Retinal pigment epithelial cell (primary cell): ENCODE measurements around the gene PIEZO1.
"Not testable (repeated sequence)": the region's sequence is repeated elsewhere in the genome, so short reads cannot be mapped to it uniquely, and the experiment has no call there.

Source experiments
- DNase-seq: peaks from one replicate; pipeline ENCODE4 v3.0.0-alpha.2; 2010; ENCODE audit warnings: low read depth
- H3K4me3 ChIP-seq: 2 replicates; pipeline ENCODE4 v1.5.1; 2011; ENCODE audit warnings: mild to moderate bottlenecking, low read length, control low read depth, moderate library complexity
- TF ChIP-seq, protein P1 (sequence below): conservative IDR thresholded peaks from 2 replicates; pipeline ENCODE4 v1.5.1; 2011; ENCODE audit warnings: low read depth, low read length, control low read depth, inconsistent platforms

The PIEZO1 gene

DNA sequence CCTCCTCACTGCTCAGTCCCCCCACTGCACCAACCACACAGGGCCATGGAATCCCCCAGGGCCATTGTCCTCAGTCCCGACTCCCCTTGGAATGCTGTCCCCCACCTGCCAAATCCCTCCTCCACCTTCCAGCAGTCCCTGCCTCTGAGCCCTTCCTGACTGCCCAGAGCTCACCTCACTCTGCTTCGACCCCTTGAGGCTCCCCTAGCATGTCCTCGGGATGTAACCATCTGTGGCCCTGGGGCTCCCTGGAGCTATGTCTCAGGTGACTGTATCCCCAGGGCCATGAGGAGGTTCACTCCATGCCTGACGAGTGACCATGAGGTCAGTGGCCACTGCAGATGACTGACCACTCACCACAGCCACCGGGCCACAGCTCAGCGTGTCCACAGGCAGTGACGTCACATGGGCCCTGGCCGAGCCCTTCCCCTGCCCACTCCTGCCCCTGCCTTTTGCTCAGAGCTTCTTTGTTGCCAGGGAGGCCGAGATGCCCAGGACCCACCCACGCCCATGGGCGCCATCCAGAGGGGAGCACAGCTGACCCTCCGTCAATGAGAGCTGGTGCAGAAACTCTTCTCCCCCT lies 7.7 kb upstream of the PIEZO1 start:
- TF ChIP-seq, protein P1, sequence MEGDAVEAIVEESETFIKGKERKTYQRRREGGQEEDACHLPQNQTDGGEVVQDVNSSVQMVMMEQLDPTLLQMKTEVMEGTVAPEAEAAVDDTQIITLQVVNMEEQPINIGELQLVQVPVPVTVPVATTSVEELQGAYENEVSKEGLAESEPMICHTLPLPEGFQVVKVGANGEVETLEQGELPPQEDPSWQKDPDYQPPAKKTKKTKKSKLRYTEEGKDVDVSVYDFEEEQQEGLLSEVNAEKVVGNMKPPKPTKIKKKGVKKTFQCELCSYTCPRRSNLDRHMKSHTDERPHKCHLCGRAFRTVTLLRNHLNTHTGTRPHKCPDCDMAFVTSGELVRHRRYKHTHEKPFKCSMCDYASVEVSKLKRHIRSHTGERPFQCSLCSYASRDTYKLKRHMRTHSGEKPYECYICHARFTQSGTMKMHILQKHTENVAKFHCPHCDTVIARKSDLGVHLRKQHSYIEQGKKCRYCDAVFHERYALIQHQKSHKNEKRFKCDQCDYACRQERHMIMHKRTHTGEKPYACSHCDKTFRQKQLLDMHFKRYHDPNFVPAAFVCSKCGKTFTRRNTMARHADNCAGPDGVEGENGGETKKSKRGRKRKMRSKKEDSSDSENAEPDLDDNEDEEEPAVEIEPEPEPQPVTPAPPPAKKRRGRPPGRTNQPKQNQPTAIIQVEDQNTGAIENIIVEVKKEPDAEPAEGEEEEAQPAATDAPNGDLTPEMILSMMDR, result no peak
- H3K4me3 ChIP-seq, result no peak overlapping the region
- no peak for DNase-seq

DNA sequence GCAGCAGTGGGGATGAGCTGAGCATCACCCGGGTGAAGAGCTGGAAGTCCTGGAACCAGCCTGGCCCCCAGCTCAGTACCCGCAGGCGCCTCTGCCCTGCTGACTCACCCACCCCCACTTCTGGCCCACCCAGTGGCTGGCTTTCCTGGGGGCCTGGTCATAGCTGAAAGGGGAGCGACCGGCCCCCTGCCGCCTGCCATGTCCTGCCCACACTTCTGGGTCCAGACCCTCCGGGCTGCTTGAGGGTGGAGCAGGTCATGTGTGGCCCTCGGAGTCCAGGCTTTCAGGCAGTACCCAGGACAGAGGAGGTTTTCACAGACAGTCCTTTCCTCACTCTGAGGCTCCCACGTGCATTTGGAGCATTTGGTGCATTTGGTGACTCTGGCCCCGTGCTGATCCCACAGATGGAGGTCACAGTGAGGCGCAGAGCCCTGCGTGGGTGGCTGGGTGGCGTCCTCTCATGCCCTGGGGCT lies 7.1 kb upstream of the PIEZO1 start:
- TF ChIP-seq, protein P1, result no peak
- no peak overlapping the region for H3K4me3 ChIP-seq
- no peak for DNase-seq

- no peak for DNase-seq
- TF ChIP-seq, protein P1, result no peak
- no peak overlapping the region for H3K4me3 ChIP-seq
Observed at GRCh38 chr16:88790312-88791211, 5.5 kb upstream of the PIEZO1 start.

GRCh38 chr16:88789594-88789993 lies 4.6 kb upstream of the PIEZO1 start:
- TF ChIP-seq, protein P1, result no peak
- no peak overlapping the region for H3K4me3 ChIP-seq
- no peak for DNase-seq

- DNase-seq, H3K4me3 ChIP-seq: not testable (repeated sequence)
Observed at GRCh38 chr16:88788749-88789148, 3.7 kb upstream of the PIEZO1 start.

DNA sequence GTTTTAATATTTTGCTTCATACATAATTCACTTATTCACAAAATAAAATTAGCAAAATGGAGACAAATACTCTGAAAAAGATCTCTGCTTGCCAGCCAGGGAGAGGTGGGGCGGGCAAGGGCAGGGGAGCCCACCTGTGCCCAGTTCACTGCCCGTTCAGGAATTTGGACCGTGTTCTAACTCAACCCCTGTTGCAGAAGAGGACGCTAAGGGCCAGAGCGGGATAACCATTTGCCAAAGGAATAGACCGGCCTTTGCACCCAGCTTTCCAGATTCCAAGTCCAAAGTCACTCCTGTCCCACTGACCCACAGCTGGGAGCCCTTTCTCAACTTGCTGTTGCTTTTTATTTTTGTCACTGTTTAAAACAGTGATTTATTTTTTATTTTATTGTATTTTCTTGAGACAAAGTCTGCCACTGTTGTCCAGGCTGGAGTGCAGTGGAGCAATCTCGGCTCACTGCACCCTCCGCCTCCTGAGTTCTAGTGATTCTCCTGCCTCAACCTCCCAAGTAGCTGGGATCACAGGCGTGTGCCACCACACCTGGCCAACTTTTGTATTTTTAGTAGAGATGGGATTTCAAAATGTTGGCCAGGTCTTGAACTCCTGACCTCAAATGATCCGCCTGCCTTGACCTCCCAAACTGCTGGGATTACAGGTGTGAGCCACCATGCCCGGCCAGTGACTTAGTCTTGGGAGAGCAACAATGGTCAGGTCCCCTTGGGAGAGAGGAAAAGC lies 2.7 kb upstream of the PIEZO1 start:
- H3K4me3 ChIP-seq, result no peak overlapping the region
- DNase-seq, result no peak
- TF ChIP-seq, protein P1, result no peak

- DNase-seq, result no peak
- TF ChIP-seq, protein P1, result no peak
- H3K4me3 ChIP-seq, result peak overlapping the region; percentile 32
Observed at GRCh38 chr16:88784856-88785105, 239 bp downstream of the PIEZO1 start.
